Cerebellar nuclear complex (tissue), 1 donor: ENCODE results near the gene TRAK1.

Source experiments
- DNase-seq, 2 experiments: peaks; one replicate each; lab custom pipeline; 2025; lab: John Stamatoyannopoulos, UW

TRAK1 gene

DNA sequence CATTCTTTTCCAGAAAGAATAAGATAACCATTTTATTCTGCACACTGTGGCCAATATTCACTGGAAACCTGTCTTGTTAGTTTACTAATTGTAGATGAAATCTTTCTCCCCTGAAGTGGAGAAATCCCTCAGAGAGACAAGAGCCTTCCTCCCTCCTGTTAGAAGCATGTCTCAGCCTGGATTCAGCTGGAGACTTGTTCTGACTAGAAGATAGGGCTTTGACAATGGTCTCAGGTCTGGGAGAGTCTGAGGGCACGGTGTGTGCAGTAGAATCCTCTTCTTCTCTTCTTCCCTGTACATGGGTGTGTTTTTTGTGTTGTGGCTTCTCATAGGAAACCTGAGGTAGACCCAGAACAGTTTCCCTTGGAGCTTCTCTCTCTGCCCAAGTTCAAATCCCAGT lies 154.9 kb downstream of the TRAK1 start:
- DNase-seq: no peak

- DNase-seq: peak in 1 of 2 experiments; percentile 19
These were observed 156.4 kb downstream of the TRAK1 start for GRCh38 chr3:42247576-42248027.

GRCh38 chr3:42250761-42251160 lies 159.6 kb downstream of the TRAK1 start:
- no peak for DNase-seq

- DNase-seq: no peak
These were observed 163.4 kb downstream of the TRAK1 start for GRCh38 chr3:42254566-42254965.

DNA sequence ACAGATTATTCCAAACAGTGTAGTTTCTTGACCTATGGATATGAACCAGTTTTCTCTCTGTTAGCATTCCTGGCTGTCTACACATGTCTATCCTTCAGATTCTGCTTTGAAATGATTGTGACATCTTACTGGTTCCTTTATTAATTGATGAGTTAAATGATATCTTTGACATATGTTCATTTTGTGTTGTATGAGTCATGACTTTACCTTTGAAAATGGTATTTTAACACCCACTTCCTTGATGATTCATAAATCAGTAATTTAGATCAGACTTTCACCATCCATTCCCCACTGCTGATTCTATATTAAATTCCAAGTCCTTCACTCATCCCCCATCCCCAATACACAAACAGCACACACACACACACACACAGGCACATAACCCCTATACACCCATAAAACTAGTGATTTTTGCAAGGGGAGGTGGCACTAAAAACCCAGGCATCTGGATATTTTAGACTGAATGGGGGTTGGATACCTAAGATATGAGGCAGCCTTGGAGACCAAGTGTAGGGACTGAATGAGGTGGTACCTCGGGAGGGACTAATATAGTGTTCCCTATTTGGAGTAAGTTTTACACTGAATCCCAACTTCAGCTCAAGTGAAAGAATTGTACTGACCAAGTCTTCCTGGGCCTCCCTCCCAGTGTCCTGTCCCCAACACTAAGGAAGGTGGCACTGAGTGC lies 165.1 kb downstream of the TRAK1 start:
- DNase-seq: no peak

GRCh38 chr3:42257007-42257406 lies 165.8 kb downstream of the TRAK1 start:
- DNase-seq: no peak

DNA sequence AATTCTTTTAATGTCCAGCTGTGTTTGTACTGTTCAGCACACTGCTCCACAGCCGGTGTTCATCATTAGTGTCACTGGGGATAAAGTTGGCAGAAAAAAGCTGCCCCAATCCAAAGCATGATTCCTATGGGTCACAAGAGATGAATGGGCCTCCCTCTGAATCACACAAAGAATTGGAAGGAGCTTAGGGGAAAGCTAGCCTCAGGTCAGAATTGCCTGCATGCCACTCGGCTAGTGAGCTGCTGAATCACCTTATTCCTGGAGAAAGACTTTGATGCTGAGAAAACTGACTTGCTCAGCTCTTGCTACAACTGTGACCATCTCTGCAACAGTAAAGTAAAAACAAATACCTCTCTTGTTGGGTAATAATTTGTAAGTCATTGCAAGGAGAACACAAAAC lies 171.4 kb downstream of the TRAK1 start:
- DNase-seq: no peak

GRCh38 chr3:42263354-42264346 lies 172.5 kb downstream of the TRAK1 start:
- DNase-seq: no peak

DNA sequence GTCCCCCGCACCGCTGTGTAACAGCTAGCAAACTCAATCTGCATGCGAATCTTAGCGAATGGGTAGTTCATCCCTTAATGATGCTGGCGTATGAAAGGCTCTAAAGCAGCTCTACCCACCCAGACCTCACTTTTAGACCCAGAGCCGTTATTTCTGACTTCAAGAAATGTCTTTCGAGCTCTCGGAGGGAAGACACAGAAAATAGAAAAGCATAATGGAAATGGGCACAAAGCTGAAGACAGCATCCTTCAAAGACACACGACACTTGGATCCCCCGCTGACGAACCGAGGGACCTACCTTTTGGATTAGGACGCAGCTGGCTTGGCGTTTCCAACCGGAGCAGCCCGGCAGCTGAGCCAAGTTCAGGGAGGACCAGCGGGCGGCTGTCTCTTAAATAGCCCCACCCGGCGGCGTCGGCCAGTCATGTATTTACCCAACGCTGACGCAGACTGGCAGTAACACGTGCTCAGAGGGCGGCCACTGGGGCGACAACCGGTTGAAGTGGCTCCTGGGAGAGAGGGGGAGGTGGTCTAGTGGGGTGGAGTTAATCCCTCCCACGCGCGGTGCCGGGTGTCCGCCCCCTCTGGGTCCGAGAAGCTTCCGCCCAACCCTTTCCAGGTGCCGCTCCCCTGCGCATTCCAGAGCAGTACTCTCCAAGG lies 173.4 kb downstream of the TRAK1 start:
- no peak for DNase-seq

DNA sequence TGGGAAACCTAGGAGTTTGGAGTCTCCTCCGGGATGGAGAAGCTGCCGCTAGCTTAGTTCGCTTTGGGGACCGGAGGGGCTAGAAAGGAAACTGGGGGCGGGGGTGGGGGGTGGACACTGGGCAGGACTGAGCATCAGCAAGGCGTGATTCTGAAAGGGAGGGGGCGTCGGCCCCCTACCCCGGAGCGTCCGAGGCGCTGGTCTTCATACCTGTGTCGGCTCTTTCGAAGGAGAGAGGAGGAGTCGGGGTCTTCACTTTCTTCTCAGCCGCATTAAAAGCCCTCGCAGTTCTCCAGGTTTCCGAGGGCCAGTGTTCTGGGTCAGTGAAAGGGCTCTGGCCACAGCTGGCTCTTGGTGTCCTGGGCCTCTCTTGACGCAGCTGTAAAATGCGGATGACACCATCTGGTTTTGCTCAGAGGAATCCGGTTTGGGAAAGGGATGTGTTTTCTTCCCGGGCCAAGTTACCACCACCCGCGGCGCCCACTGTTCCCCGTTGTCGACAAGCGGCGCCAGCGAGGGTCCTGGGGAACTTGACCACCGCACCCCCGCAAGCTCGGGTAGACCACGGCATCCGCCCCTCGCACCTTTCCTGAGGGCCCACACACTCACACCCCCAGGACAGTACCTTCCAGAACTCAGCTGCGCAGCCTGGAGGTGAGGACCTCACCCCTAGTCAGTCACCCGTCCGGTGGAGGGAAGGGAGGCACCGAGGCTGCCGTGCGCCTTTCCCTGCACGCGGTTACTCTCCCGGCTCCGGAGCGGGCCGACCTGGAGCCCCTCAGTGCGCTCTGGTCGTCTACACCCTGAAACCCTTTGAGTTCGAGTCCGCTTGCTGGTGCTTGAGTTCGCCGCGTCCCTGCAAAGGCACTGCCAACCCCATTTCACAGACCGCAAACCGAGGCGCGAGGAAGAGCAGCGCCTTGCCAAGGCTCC lies 174.2 kb downstream of the TRAK1 start:
- DNase-seq: no peak

DNA sequence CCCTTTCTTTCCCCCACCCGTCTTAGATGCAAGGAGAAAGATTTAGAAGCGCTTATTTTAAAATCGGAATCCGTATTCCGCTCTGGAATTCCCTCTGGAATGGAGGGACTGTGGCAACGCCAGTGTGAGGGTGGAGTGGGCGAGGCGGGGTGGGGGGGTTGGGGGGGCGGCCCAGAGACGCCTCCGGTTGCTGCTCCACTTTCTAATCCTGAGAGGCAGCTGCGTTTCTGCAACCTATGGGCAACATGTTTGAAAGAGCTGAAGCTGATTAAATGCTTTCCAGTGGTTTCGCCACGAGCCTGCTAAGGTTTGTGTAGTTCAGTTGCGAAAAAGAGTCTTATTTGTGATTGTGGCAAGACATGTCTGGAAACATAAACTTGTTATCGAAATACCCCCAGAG lies 174.9 kb downstream of the TRAK1 start, which contains the start of gene CCK:
CCK (minus strand) TSS at position 101 of the 400 bp plus-strand sequence. CDS start 2,555 bp downstream, outside the sequence.
- DNase-seq: no peak

GRCh38 chr3:42267878-42268277 lies 176.7 kb downstream of the TRAK1 start:
- no peak for DNase-seq

DNA sequence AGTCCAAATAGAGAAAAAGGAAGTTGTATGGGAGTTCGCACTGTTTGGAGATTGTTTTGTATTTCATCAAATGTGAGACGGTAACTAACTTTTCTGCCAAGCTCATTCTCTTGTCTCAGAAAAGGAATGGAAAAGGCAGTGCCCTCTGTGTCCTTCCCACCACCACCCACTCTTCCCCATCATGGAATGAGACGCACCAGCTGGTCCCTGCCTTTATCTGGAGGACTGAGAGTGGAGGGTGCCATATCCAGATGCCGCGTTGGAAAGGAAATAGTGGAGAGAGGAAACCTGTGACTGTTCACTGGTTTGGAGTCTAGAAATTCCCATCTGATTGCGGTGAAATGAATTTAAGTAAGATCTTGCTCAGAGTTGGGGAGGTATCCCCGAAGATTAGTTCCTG lies 178.5 kb downstream of the TRAK1 start:
- DNase-seq: no peak

DNA sequence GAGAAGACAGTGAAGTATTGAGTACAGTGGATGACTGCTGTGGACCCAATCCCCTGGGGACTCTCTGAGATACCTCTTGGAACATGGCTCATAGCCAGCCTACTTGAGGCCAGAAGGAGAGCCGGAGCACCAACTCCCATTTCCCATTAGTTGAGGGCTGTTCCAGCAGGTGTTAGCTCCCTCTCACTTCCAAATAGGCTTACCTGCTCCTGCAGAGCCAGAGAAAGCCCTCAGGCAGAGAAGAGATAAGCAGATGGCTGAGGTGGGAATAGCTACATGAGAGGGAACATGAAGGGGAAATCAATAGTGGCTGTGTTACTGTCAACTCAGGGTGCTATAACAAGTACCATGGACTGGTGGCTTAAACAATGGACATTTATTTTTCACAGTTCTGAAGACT lies 179.4 kb downstream of the TRAK1 start:
- no peak for DNase-seq

DNA sequence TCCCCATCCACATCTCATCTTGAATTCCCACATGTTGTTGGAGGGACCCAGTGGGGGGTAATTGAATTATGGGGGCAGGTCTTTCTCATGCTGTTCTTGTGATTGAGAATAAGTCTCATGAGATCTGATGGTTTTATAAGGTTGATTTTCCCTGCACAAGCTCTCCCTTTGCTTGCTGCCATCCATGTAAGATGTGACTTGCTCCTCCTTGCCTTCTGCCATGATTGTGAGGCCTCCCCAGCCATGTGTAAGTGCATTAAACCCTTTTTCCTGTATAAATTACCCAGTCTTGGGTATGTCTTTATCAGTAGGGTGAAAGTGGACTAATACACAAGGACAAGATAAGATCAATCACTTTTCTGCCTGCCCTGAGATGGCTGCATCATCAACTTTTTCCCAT lies 180.6 kb downstream of the TRAK1 start:
- no peak for DNase-seq

GRCh38 chr3:42273361-42273760 lies 182.2 kb downstream of the TRAK1 start:
- no peak for DNase-seq

DNA sequence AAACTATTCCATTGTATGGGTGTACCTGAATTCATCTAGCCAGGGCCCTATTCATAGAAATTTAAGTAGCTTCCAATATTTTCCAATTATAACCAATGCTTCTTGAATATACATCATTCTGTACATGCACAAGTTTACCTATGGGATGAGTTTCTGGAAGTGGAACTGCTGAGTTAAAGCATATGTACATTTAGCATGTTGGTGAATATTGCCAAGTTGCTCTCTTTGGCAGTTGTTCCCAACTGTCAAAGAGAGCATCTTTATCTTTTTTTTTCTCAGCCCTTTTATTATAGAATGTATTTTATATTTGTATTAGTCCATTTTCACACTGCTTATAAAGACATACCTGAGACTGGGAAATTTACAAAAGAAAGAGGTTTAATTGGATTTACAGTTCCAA lies 183.1 kb downstream of the TRAK1 start:
- DNase-seq: no peak

- no peak for DNase-seq
These were observed 184.1 kb downstream of the TRAK1 start for GRCh38 chr3:42275217-42275616.
